Stimulated activated CD8-positive, alpha-beta memory T cell treated with anti-CD3 and anti-CD28 coated beads, Interleukin-12 subunit alpha, Interleukin-12 subunit beta, amount 100 ng/mL, for 1 hour (primary cell): ENCODE data around the gene IFNA7.
"Not testable (repeated sequence)": the region's sequence is repeated elsewhere in the genome, so short reads cannot be mapped to it uniquely, and the experiment has no call there.

Experiments used
- DNase-seq: peaks from one replicate; pipeline ENCODE4 v3.0.0-alpha.2; 2020; ENCODE audit warnings: low read depth

IFNA7 gene

GRCh38 chr9:21182810-21183736 lies 18.9 kb downstream of the IFNA7 start:
- DNase-seq, result not testable (repeated sequence)

GRCh38 chr9:21174671-21175070 lies 27.3 kb downstream of the IFNA7 start:
- DNase-seq, result no peak

- DNase-seq, result no peak
Measured at GRCh38 chr9:21172156-21172555, 29.8 kb downstream of the IFNA7 start.

GRCh38 chr9:21171351-21171750 lies 30.7 kb downstream of the IFNA7 start:
- no peak for DNase-seq

- not testable (repeated sequence) for DNase-seq
Measured at GRCh38 chr9:21166560-21166959, 35.4 kb downstream of the IFNA7 start, which contains the start of gene IFNA21. IFNA21 (minus strand) TSS chr9:21166660; CDS start chr9:21166612, 48 bp downstream.

- DNase-seq, result no peak
Measured at GRCh38 chr9:21165516-21165915, 36.5 kb downstream of the IFNA7 start.

GRCh38 chr9:21160178-21160577 lies 41.8 kb downstream of the IFNA7 start:
- DNase-seq, result peak; percentile 13

GRCh38 chr9:21155501-21155900 lies 46.5 kb downstream of the IFNA7 start:
- no peak for DNase-seq

GRCh38 chr9:21154018-21154608 lies 47.9 kb downstream of the IFNA7 start:
- no peak for DNase-seq

- no peak for DNase-seq
Measured at GRCh38 chr9:21153336-21154017, 48.5 kb downstream of the IFNA7 start.
